Fibroblast of lung (primary cell): ENCODE measurements around the gene SLAMF9. TPM values are rescaled to one million over a fixed set of nuclear protein-coding genes. Genes with fewer than 3 reads are reported as not detected.

ENCODE experiments used
- DNase-seq, 2 donors: peaks; one replicate each; pipeline versions ENCODE4 v3.0.0 to v3.0.0-alpha.2; 2010; ENCODE audit warnings: low read depth in 2 of 2
- H2AFZ ChIP-seq: 2 replicates; pipeline ENCODE4 v1.5.1; 2012; ENCODE audit warnings: low read length, control low read depth, inconsistent platforms
- H3K27ac ChIP-seq: 2 replicates; pipeline ENCODE4 v1.5.1; 2011; ENCODE audit warnings: low read length, control low read depth; ENCODE audit not compliant: insufficient read depth
- H3K27me3 ChIP-seq: 2 replicates; pipeline ENCODE4 v1.5.1; 2011; ENCODE audit warnings: mild to moderate bottlenecking, low read length; ENCODE audit not compliant: control insufficient read depth, insufficient read depth
- H3K36me3 ChIP-seq: 2 replicates; pipeline ENCODE4 v1.5.1; 2011; ENCODE audit warnings: low read length; ENCODE audit not compliant: control insufficient read depth, insufficient read depth
- H3K4me1 ChIP-seq: 2 replicates; pipeline ENCODE4 v1.5.1; 2011; ENCODE audit warnings: low read length; ENCODE audit not compliant: control insufficient read depth, insufficient read depth; ENCODE audit errors: extremely low read depth
- H3K4me2 ChIP-seq: 2 replicates; pipeline ENCODE4 v1.5.1; 2011; ENCODE audit warnings: low read length, control low read depth; ENCODE audit not compliant: insufficient read depth; ENCODE audit errors: extremely low read depth
- H3K4me3 ChIP-seq, 4 experiments: fragments of 200-600 bp in 1 of 4; sonication (generic) in 1 of 4; replicated peaks in 1 of 4; 2 replicates each; pipeline ENCODE4 v1.5.1; 2011 to 2016; ENCODE audit warnings: low read length in 4 of 4, low read depth in 3 of 4, mild to moderate bottlenecking in 3 of 4, control low read depth in 2 of 4, inconsistent platforms in 1 of 4, mixed read lengths in 1 of 4; ENCODE audit not compliant: insufficient read depth in 1 of 4; ENCODE audit errors: control extremely low read depth in 1 of 4
- H3K79me2 ChIP-seq: 2 replicates; pipeline ENCODE4 v1.5.1; 2012; ENCODE audit warnings: mild to moderate bottlenecking, low read length, inconsistent platforms; ENCODE audit not compliant: control insufficient read depth, insufficient read depth
- H3K9ac ChIP-seq: 2 replicates; pipeline ENCODE4 v1.5.1; 2011; ENCODE audit warnings: mild to moderate bottlenecking, low read length, control low read depth; ENCODE audit not compliant: insufficient read depth
- H3K9me3 ChIP-seq: 2 replicates; pipeline ENCODE4 v1.5.1; 2012; ENCODE audit warnings: low read depth, low read length; ENCODE audit not compliant: control insufficient read depth, insufficient read depth
- H4K20me1 ChIP-seq: 2 replicates; pipeline ENCODE4 v1.5.1; 2011; ENCODE audit warnings: low read length; ENCODE audit not compliant: control insufficient read depth, insufficient read depth; ENCODE audit errors: extremely low read depth
- EZH2 ChIP-seq: IDR thresholded peaks from 2 replicates; pipeline ENCODE4 v1.5.1; 2012; ENCODE audit warnings: low read length, control low read depth, mild to moderate bottlenecking; ENCODE audit errors: missing control alignments
- polyA plus RNA-seq, 2 donors: library from polyadenylated mRNA; depleted of rRNA in 1 of 2; stranded (reverse) in 1 of 2; unstranded in 1 of 2; fragments of >200 nt; gene quantifications; 2 replicates each; pipeline ENCODE4 v1.2.1, GENCODE V29; 2011 to 2012; ENCODE audit warnings: missing spikeins in 1 of 2
- total RNA-seq: library from RNA; depleted of rRNA; stranded (reverse); fragments of >200 nt; gene quantifications from 2 replicates; pipeline ENCODE4 v1.2.1, GENCODE V29; 2014
- TF ChIP-seq, protein P1 (sequence below), 2 donors: IDR thresholded peaks in 1 of 2; conservative IDR thresholded peaks in 1 of 2; 1 replicate in 1 of 2; 2 replicates in 1 of 2; pipeline ENCODE4 v1.5.1; 2011 to 2012; ENCODE audit warnings: low read length in 2 of 2, control low read depth in 1 of 2, inconsistent platforms in 1 of 2, low read depth in 1 of 2, mild to moderate bottlenecking in 1 of 2

SLAMF9 gene
- total and polyA plus RNA-seq, 2 donors (not counting 1 experiment from before 2014, with no cell fraction given), result not detected

DNA sequence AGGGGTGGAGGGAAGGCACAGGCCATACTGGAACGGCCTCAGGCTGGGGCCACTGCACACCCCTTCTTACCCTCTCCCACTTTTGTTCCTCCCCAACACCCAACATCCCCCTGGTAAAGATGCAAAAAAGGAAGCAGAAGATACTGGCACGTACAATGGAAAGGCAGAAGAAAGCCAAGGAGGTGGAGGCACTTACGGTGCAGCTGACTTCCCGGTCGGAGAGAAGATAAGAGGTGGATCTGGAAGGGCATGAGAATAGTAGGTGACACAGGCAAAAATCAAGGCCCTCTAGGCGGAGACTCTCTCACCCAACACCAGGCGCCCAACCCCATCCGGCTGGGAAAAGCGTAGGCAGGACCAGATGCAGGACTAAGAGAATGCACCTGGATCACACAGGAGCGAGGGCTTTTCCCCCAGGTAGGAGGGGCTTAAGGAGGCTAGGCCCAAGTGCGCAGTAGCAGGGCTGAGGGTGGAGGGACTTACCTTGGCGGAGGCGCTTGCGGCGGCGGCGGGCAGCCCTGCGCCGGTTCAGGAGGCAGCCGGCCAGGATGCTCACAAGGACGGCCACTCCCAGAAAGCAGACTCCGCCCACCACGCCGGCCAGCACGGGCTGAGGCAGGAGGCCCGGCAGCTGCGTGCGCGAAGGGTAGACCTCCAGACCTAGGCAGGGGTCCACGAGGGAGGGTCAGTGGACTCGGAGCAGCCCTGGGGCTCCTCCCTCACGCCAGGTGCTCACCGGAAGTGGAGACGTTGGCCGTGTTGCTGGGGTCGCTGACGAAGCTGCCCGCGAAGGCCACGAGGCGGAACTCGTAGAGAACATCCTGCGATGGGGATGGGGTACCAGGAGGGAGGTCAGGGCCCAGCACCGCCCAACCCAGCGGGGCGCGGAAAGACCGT is 24.6 kb downstream of the SLAMF9 start:
- no peaks in the 10 kb centered on the region for H4K20me1 ChIP-seq
- H2AFZ ChIP-seq, result no peak overlapping the region
- no peaks in the 10 kb centered on the region for H3K36me3 ChIP-seq
- no peak for TF ChIP-seq EZH2
- TF ChIP-seq, protein P1, sequence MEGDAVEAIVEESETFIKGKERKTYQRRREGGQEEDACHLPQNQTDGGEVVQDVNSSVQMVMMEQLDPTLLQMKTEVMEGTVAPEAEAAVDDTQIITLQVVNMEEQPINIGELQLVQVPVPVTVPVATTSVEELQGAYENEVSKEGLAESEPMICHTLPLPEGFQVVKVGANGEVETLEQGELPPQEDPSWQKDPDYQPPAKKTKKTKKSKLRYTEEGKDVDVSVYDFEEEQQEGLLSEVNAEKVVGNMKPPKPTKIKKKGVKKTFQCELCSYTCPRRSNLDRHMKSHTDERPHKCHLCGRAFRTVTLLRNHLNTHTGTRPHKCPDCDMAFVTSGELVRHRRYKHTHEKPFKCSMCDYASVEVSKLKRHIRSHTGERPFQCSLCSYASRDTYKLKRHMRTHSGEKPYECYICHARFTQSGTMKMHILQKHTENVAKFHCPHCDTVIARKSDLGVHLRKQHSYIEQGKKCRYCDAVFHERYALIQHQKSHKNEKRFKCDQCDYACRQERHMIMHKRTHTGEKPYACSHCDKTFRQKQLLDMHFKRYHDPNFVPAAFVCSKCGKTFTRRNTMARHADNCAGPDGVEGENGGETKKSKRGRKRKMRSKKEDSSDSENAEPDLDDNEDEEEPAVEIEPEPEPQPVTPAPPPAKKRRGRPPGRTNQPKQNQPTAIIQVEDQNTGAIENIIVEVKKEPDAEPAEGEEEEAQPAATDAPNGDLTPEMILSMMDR (conservative IDR thresholded peaks at IDR 0.05 in 1 of 2, IDR thresholded peaks at IDR 0.05 in 1 of 2; ENCODE audit: low read depth in 1 of 2, low read length in 2 of 2), result no peak
- peaks cover 6% of the 10 kb centered on the region for H3K79me2 ChIP-seq
- H3K9ac ChIP-seq, result no peak overlapping the region
- no peak for DNase-seq
- H3K4me1 ChIP-seq, result peaks cover 4% of the 10 kb centered on the region
- no peak overlapping the region for H3K4me3 ChIP-seq
- H3K4me2 ChIP-seq, result no peak overlapping the region
- no peaks in the 10 kb centered on the region for H3K9me3 ChIP-seq
- H3K27ac ChIP-seq, result no peak overlapping the region
- no peaks in the 10 kb centered on the region for H3K27me3 ChIP-seq

- Histone ChIP-seq H3K36me3 (no peaks in the 10 kb centered on the region), H3K27ac (no peak overlapping the region), H3K79me2 (peaks cover 14% of the 10 kb centered on the region), H3K4me2 (no peak overlapping the region), H3K4me3 (no peak overlapping the region), H3K27me3 (no peaks in the 10 kb centered on the region), H3K9me3 (no peaks in the 10 kb centered on the region), H3K9ac (no peak overlapping the region), H3K4me1 (peaks cover 4% of the 10 kb centered on the region), H4K20me1 (no peaks in the 10 kb centered on the region), H2AFZ (no peak overlapping the region)
- DNase-seq, result no peak
- TF ChIP-seq, protein P1 (conservative IDR thresholded peaks at IDR 0.05 in 1 of 2, IDR thresholded peaks at IDR 0.05 in 1 of 2; ENCODE audit: low read depth in 1 of 2, low read length in 2 of 2), result no peak
These were observed 25.5 kb downstream of the SLAMF9 start for GRCh38 chr1:159928491-159929050.

DNA sequence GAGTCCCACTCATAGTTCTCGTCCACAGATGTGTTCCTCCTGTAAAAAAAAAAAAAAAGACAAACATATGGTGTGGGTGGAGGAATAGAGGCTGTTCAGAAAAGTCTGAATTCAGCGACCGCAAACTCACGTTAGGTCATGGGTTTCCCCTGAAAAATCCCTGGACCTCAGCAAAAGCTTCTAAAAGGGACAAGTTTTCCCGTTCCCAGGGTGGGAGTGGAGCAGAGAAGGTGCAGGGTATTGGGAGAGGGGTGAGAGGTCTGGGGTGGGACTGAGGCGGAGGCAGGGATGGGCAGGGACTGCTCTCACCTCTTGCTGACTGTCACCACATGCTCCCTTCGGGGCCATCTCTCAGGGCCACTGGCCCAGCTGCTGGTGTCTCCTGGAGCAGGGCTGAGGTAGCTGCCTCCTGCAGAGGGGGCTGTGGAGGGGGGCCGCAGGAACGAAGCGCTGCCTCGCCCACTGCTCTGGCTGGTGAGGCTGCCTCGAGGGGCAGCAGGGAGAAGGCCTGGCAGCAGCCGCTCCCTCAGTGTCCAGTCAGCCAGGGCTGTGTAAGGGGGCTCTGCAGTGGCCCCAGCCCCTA is 26.1 kb downstream of the SLAMF9 start:
- H3K9ac ChIP-seq, result no peak overlapping the region
- H3K9me3 ChIP-seq, result no peaks in the 10 kb centered on the region
- no peak for DNase-seq
- H3K4me2 ChIP-seq, result no peak overlapping the region
- no peak for TF ChIP-seq EZH2
- TF ChIP-seq, protein P1 (conservative IDR thresholded peaks at IDR 0.05 in 1 of 2, IDR thresholded peaks at IDR 0.05 in 1 of 2; ENCODE audit: low read depth in 1 of 2, low read length in 2 of 2), result no peak
- H4K20me1 ChIP-seq, result no peaks in the 10 kb centered on the region
- no peak overlapping the region for H2AFZ ChIP-seq
- no peak overlapping the region for H3K4me3 ChIP-seq
- peaks cover 4% of the 10 kb centered on the region for H3K4me1 ChIP-seq
- H3K27me3 ChIP-seq, result no peaks in the 10 kb centered on the region
- H3K36me3 ChIP-seq, result no peaks in the 10 kb centered on the region
- no peak overlapping the region for H3K27ac ChIP-seq
- H3K79me2 ChIP-seq, result peaks cover 20% of the 10 kb centered on the region
